Parathyroid adenoma (tissue), 2 donors: ENCODE data around the gene MGST1.
"Not testable (repeated sequence)": the region's sequence is repeated elsewhere in the genome, so short reads cannot be mapped to it uniquely, and the experiment has no call there.

ENCODE experiments used
- H2AFZ ChIP-seq: fragments of 300-600 bp; sonication (generic); one replicate; pipeline ENCODE4 v1.7.0; 2017; ENCODE audit warnings: antibody characterized with exemption, mild to moderate bottlenecking
- H3K27ac ChIP-seq: fragments of 300-600 bp; sonication (generic); one replicate; pipeline ENCODE4 v1.7.0; 2017
- H3K27me3 ChIP-seq: fragments of 300-600 bp; sonication (generic); one replicate; pipeline ENCODE4 v1.7.0; 2017; ENCODE audit warnings: low read length; ENCODE audit not compliant: control insufficient read depth, insufficient read depth
- H3K36me3 ChIP-seq: fragments of 300-600 bp; sonication (generic); one replicate; pipeline ENCODE4 v1.7.0; 2017; ENCODE audit warnings: low read length; ENCODE audit not compliant: control insufficient read depth, insufficient read depth
- H3K4me1 ChIP-seq: fragments of 300-600 bp; sonication (generic); one replicate; pipeline ENCODE4 v1.7.0; 2017; ENCODE audit warnings: control low read depth
- H3K4me2 ChIP-seq: fragments of 300-600 bp; sonication (generic); one replicate; pipeline ENCODE4 v1.7.0; 2017; ENCODE audit warnings: low read length
- H3K4me3 ChIP-seq: fragments of 300-600 bp; sonication (generic); one replicate; pipeline ENCODE4 v1.7.0; 2017; ENCODE audit warnings: low read depth, low read length
- H3K79me2 ChIP-seq: fragments of 300-600 bp; sonication (generic); one replicate; pipeline ENCODE4 v1.7.0; 2017; ENCODE audit warnings: control low read depth
- H3K9ac ChIP-seq: fragments of 300-600 bp; sonication (generic); one replicate; pipeline ENCODE4 v1.7.0; 2017; ENCODE audit warnings: mild to moderate bottlenecking
- H3K9me3 ChIP-seq: fragments of 300-600 bp; sonication (generic); one replicate; pipeline ENCODE4 v1.7.0; 2017; ENCODE audit warnings: low read length; ENCODE audit not compliant: control insufficient read depth
- CTCF ChIP-seq: fragments of 300-600 bp; sonication (generic); IDR thresholded peaks from one replicate; pipeline ENCODE4 v1.7.0; 2017; ENCODE audit warnings: antibody characterized with exemption, mild to moderate bottlenecking
- donor health status: primary hyperparathyroidism.

MGST1 gene

GRCh38 chr12:16387919-16388318, 40.5 kb downstream of the MGST1 start:
- Histone ChIP-seq H3K4me3 (no peak overlapping the region), H3K79me2 (no peaks in the 10 kb centered on the region), H3K27ac (no peak overlapping the region), H3K9ac (no peak overlapping the region), H3K27me3 (no peaks in the 10 kb centered on the region), H3K36me3 (no peaks in the 10 kb centered on the region), H3K4me2 (no peak overlapping the region), H2AFZ (no peak overlapping the region), H3K9me3 (no peaks in the 10 kb centered on the region), H3K4me1 (no peaks in the 10 kb centered on the region)
- TF ChIP-seq CTCF: no peak

GRCh38 chr12:16389594-16389993, 42.1 kb downstream of the MGST1 start:
- Histone ChIP-seq H3K9ac (no peak overlapping the region), H3K79me2 (no peaks in the 10 kb centered on the region), H3K27me3 (no peaks in the 10 kb centered on the region), H3K36me3 (no peaks in the 10 kb centered on the region), H2AFZ (no peak overlapping the region), H3K27ac (no peak overlapping the region), H3K4me3 (no peak overlapping the region), H3K4me2 (no peak overlapping the region), H3K9me3 (no peaks in the 10 kb centered on the region), H3K4me1 (no peaks in the 10 kb centered on the region)
- TF ChIP-seq CTCF: no peak

GRCh38 chr12:16392846-16393535, 45.5 kb downstream of the MGST1 start:
- no peaks in the 10 kb centered on the region for H3K9me3 ChIP-seq
- H3K4me1 ChIP-seq: no peaks in the 10 kb centered on the region
- no peaks in the 10 kb centered on the region for H3K36me3 ChIP-seq
- no peak overlapping the region for H3K4me2 ChIP-seq
- no peak overlapping the region for H2AFZ ChIP-seq
- H3K4me3 ChIP-seq: no peak overlapping the region
- no peak overlapping the region for H3K27ac ChIP-seq
- H3K79me2 ChIP-seq: no peaks in the 10 kb centered on the region
- H3K27me3 ChIP-seq: no peaks in the 10 kb centered on the region
- no peak overlapping the region for H3K9ac ChIP-seq
- TF ChIP-seq CTCF: no peak

- H3K79me2 ChIP-seq: no peaks in the 10 kb centered on the region
- no peaks in the 10 kb centered on the region for H3K36me3 ChIP-seq
- H2AFZ ChIP-seq: no peak overlapping the region
- no peak overlapping the region for H3K9ac ChIP-seq
- no peak overlapping the region for H3K4me2 ChIP-seq
- no peaks in the 10 kb centered on the region for H3K27me3 ChIP-seq
- no peak for TF ChIP-seq CTCF
- H3K4me1 ChIP-seq: no peaks in the 10 kb centered on the region
- no peak overlapping the region for H3K27ac ChIP-seq
- no peaks in the 10 kb centered on the region for H3K9me3 ChIP-seq
- H3K4me3 ChIP-seq: no peak overlapping the region
Measured at GRCh38 chr12:16399101-16399500, 51.7 kb downstream of the MGST1 start.

- H3K27me3 ChIP-seq, H3K9me3 ChIP-seq, H3K79me2 ChIP-seq, H3K4me3 ChIP-seq, H3K27ac ChIP-seq, H3K9ac ChIP-seq, H3K36me3 ChIP-seq, H3K4me1 ChIP-seq, H2AFZ ChIP-seq, H3K4me2 ChIP-seq: not testable (repeated sequence)
Measured at GRCh38 chr12:16401835-16402234, 54.4 kb downstream of the MGST1 start.
